HG02938 (cell line): ENCODE data around the gene ZNF775.

ENCODE experiments used
- ATAC-seq: cut with Tn5 transposase; IDR thresholded peaks from one replicate; pipeline ENCODE4 v1.9.1; 2021; ENCODE audit warnings: mild to moderate bottlenecking, moderate library complexity; ENCODE audit not compliant: unreplicated experiment

The ZNF775 gene

GRCh38 chr7:150345012-150345411, 34.1 kb upstream of the ZNF775 start:
- no peak for ATAC-seq

GRCh38 chr7:150346922-150347321, 32.2 kb upstream of the ZNF775 start:
- ATAC-seq = no peak

- ATAC-seq = no peak
These were observed 27.4 kb upstream of the ZNF775 start for GRCh38 chr7:150351587-150352194.

GRCh38 chr7:150355666-150356059, 23.5 kb upstream of the ZNF775 start:
- ATAC-seq = no peak

GRCh38 chr7:150356265-150356897, 22.7 kb upstream of the ZNF775 start:
- ATAC-seq = no peak

- ATAC-seq = peak; percentile 42
These were observed 21.9 kb upstream of the ZNF775 start for GRCh38 chr7:150357270-150357669.

GRCh38 chr7:150357771-150358427, 21.2 kb upstream of the ZNF775 start:
- ATAC-seq = no peak

GRCh38 chr7:150358433-150358832, 20.7 kb upstream of the ZNF775 start:
- no peak for ATAC-seq

GRCh38 chr7:150358988-150359621, 20.0 kb upstream of the ZNF775 start:
- ATAC-seq = no peak

- ATAC-seq = no peak
These were observed 19.3 kb upstream of the ZNF775 start for GRCh38 chr7:150359622-150360362.

- ATAC-seq = no peak
These were observed 18.6 kb upstream of the ZNF775 start for GRCh38 chr7:150360363-150361058.

- no peak for ATAC-seq
These were observed 17.7 kb upstream of the ZNF775 start for GRCh38 chr7:150361402-150361801.

- ATAC-seq = no peak
These were observed 17.1 kb upstream of the ZNF775 start for GRCh38 chr7:150361807-150362621.

GRCh38 chr7:150363370-150363769, 15.8 kb upstream of the ZNF775 start:
- ATAC-seq = no peak

- no peak for ATAC-seq
These were observed 15.3 kb upstream of the ZNF775 start for GRCh38 chr7:150363872-150364271.

GRCh38 chr7:150365194-150365593, 13.9 kb upstream of the ZNF775 start:
- no peak for ATAC-seq

GRCh38 chr7:150365673-150366398, 13.3 kb upstream of the ZNF775 start:
- ATAC-seq = no peak

GRCh38 chr7:150367677-150368095, 11.4 kb upstream of the ZNF775 start:
- no peak for ATAC-seq
